GM12801 (cell line): ENCODE results near the gene RAB11FIP4.

Experiments
- TF ChIP-seq, protein P1 (sequence below): IDR thresholded peaks from one replicate; pipeline ENCODE4 v1.5.1; 2011; ENCODE audit warnings: control low read depth; ENCODE audit not compliant: insufficient read length; ENCODE audit errors: extremely low read depth

The RAB11FIP4 gene

GRCh38 chr17:31566992-31567373 lies 175.5 kb downstream of the RAB11FIP4 start:
- TF ChIP-seq, protein P1, sequence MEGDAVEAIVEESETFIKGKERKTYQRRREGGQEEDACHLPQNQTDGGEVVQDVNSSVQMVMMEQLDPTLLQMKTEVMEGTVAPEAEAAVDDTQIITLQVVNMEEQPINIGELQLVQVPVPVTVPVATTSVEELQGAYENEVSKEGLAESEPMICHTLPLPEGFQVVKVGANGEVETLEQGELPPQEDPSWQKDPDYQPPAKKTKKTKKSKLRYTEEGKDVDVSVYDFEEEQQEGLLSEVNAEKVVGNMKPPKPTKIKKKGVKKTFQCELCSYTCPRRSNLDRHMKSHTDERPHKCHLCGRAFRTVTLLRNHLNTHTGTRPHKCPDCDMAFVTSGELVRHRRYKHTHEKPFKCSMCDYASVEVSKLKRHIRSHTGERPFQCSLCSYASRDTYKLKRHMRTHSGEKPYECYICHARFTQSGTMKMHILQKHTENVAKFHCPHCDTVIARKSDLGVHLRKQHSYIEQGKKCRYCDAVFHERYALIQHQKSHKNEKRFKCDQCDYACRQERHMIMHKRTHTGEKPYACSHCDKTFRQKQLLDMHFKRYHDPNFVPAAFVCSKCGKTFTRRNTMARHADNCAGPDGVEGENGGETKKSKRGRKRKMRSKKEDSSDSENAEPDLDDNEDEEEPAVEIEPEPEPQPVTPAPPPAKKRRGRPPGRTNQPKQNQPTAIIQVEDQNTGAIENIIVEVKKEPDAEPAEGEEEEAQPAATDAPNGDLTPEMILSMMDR = no peak

DNA sequence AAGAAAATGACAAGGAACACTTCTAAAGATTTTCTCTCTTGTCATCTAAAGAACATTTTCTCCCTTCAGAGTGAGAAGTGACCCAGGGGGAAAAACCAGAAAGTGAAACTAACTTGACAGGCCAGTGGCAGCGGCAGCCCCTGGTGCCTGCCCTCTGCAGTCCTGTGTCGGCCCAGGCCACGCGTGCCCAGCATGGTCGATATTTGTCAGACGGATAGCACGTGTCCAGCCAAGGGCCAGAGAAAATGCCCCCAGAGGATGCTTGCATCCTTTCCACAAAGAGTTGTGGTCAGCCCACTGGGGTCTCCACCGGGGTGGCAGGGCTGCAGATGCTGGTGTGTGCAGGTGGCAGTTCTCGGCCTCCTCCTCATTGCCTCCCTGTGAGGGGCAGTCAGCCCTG lies 176.6 kb downstream of the RAB11FIP4 start:
- TF ChIP-seq, protein P1 = no peak

DNA sequence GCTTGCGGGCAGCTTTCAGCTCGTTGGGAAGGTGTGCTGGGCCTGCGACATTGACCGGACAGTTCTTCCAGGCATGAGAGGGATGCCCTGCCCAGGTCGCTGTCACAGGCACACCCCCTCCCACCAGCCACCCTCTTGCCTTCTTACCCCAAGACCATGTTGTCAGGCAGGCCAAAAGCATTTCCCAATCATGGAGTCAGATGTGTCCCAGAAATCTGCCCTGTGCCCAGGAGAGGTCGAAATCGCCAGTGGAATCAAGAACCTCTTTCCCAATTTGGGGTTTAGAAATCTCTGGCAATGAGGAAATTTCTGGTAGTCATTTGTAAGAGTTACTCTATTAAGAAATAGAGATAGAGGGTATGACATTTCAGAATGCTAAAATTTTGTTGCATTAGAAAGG lies 177.1 kb downstream of the RAB11FIP4 start:
- TF ChIP-seq, protein P1 = no peak

- TF ChIP-seq, protein P1 = no peak
Observed at GRCh38 chr17:31570231-31570630, 178.8 kb downstream of the RAB11FIP4 start.

DNA sequence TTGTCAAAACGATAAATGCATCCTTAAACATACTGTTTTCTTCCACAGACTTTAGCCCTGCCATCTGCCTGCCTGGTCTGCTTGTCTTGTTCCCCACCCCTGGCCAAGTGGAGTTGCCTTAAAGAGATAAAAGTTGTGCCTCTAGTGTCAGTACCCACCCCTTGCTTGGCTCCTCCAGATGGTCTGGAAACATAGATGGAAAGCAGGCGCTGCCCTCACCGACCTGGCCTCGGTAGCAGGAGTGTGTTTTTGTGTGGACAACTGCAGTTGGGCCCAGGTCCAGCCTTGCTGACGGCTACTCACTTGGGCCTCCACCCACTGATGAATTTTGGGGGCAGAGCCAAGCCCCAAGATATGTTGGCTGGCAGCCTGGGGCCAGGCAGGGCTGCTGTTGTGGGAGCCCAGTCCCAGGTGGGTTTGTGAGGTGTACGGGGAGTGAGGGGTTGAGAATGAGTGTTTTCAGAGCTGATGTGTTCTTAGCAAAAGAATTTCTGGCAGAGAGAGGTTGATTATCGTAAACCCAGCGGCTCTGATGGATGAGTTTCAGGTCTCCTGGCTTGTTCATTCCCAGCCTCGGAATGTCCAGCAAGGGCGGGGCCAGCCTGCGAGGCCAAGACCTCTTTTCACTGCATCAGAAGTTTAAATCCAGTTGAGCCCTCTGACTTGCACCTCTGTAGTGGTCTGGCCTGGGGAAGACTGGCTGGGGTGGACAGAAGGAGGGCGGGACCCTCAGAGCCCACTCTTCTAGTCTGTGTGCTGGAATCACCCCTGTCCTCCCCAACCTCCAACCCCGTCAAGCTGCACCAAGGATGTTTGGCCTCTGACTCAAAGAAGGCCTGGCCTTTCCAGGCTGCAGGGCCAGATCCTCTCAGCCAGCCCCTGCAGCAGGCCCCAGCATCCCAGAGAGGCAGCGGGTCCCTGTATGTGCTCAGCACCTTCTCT lies 179.7 kb downstream of the RAB11FIP4 start:
- TF ChIP-seq, protein P1 = no peak

DNA sequence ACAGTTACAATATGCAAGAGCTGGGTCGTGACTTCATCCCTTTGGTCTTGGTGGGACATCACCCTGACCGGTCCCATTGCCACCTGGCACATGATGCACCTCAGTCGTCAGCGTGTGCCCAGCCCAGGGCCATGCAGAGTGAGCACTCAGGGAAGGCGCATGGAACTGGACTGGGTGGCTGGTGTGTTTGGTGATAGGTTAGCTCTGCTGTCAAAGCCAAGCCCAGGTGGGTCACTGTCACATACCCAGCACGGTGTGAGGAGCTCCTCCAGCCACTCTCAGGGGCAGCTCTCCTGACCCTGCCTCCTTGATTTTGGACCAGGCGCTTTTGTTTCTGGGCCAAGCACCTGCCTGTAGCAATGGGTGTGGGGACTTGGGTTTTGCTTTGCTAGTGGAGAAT lies 180.9 kb downstream of the RAB11FIP4 start:
- TF ChIP-seq, protein P1 = no peak

- TF ChIP-seq, protein P1 = no peak
Observed at GRCh38 chr17:31573047-31573446, 181.6 kb downstream of the RAB11FIP4 start.
